ENCODE data around the gene FADS3. TPM values are rescaled to one million over a fixed set of nuclear protein-coding genes. Genes with fewer than 3 reads are reported as not detected.

Gene FADS3
- total RNA-seq, 4 donors from 2014 or later: 25.2 to 37.6 (median 31.2) TPM

DNA sequence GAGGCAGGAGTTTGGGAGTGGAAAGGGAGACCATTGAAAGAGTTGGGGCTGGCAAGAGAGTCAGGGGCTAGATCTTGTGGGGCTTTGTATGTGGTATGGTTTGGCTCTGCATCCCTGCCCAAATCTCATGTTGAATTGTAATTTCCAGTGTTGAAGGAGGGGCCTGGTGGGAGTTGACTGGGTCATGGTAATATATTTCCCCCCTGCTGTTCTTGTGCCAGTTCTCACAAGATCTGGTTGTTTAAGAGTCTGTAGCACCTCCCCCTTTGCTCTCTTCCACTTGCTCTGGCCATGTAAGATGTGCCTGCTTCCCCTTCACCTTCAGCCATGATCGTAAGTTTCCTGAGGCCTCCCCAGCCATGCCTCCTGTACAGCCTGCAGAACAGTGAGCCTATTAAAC is 36.2 kb upstream of the FADS3 start:
- intact Hi-C loops (cut with DNase I): no loop called here
- H3K9me3 ChIP-seq: no peaks in the 10 kb centered on the region
- no peak overlapping the region for H3K4me3 ChIP-seq (replicated peaks in 1 of 3)
- H3K36me3 ChIP-seq: no peaks in the 10 kb centered on the region
- H3K27ac ChIP-seq: no peak overlapping the region
- peaks cover 0 to 18% of the 10 kb centered on the region in 2 donors for H3K4me1 ChIP-seq
- no peaks in the 10 kb centered on the region for H3K27me3 ChIP-seq
- TF ChIP-seq POLR2A (IDR thresholded peaks at IDR 0.05): no peak
- TF ChIP-seq, protein P1, sequence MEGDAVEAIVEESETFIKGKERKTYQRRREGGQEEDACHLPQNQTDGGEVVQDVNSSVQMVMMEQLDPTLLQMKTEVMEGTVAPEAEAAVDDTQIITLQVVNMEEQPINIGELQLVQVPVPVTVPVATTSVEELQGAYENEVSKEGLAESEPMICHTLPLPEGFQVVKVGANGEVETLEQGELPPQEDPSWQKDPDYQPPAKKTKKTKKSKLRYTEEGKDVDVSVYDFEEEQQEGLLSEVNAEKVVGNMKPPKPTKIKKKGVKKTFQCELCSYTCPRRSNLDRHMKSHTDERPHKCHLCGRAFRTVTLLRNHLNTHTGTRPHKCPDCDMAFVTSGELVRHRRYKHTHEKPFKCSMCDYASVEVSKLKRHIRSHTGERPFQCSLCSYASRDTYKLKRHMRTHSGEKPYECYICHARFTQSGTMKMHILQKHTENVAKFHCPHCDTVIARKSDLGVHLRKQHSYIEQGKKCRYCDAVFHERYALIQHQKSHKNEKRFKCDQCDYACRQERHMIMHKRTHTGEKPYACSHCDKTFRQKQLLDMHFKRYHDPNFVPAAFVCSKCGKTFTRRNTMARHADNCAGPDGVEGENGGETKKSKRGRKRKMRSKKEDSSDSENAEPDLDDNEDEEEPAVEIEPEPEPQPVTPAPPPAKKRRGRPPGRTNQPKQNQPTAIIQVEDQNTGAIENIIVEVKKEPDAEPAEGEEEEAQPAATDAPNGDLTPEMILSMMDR (IDR thresholded peaks at IDR 0.05): no peak
- WGBS, 2 donors: 97 to 100% methylated on average over 1 of the region's 1 CpG
- DNase-seq: no peak

DNA sequence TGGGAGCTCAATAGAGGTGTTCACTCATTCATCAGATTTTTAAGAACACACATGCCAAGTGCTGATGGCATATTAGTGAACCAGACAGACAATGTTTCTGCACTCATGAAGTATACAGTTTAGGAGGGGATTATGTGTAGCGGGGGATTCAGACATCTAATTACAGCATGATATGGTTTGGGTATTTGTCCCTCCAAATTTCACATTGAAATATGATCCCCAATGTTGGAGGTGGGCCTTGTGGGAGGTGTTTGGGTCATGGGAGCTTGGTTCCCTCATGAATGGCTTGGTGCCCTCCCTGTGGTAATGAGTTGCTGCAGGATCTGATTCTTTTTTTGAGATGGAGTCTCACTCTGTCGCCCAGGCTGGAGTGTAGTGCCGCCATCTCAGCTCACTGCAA is 34.9 kb upstream of the FADS3 start:
- DNase-seq: no peak
- Histone ChIP-seq H3K36me3 (no peaks in the 10 kb centered on the region), H3K4me1 (peaks cover 3 to 23% of the 10 kb centered on the region in 2 donors), H3K27me3 (no peaks in the 10 kb centered on the region), H3K27ac (no peak overlapping the region), H3K4me3 (replicated peaks in 1 of 3) (no peak overlapping the region), H3K9me3 (no peaks in the 10 kb centered on the region)
- intact Hi-C loops (cut with DNase I): no loop called here
- TF ChIP-seq, protein P1 (IDR thresholded peaks at IDR 0.05): no peak
- TF ChIP-seq POLR2A (IDR thresholded peaks at IDR 0.05): no peak
- WGBS, 2 donors: 91 to 98% methylated on average over 3 of the region's 3 CpGs

DNA sequence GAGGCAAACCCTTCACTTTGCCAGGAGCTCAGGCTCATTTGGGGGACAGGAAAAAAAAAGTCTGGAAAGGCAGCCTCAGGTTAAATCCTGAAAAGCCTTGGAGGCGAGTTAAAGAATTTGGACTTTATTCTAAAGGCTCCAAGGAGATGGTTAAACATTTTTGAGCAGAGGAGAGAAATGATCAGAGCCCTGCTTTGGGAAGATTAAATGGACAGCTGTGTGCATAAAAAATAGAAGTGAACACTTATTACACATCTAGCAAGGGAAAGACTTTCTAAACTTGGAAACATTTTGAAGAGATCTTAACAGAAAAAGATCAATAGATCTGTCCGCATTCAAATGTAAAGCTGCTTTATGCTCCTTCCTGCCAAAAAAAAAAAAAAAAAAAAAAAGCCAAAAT is 34.4 kb upstream of the FADS3 start:
- Histone ChIP-seq H3K27ac (no peak overlapping the region), H3K9me3 (no peaks in the 10 kb centered on the region), H3K4me3 (replicated peaks in 1 of 3) (no peak overlapping the region), H3K4me1 (peaks cover 3 to 23% of the 10 kb centered on the region in 2 donors), H3K27me3 (no peaks in the 10 kb centered on the region), H3K36me3 (no peaks in the 10 kb centered on the region)
- intact Hi-C loops (cut with DNase I): no loop called here
- TF ChIP-seq, protein P1 (IDR thresholded peaks at IDR 0.05): no peak
- TF ChIP-seq POLR2A (IDR thresholded peaks at IDR 0.05): no peak
- WGBS, 2 donors: 91% methylated on average over 2 of the region's 2 CpGs
- DNase-seq: no peak

DNA sequence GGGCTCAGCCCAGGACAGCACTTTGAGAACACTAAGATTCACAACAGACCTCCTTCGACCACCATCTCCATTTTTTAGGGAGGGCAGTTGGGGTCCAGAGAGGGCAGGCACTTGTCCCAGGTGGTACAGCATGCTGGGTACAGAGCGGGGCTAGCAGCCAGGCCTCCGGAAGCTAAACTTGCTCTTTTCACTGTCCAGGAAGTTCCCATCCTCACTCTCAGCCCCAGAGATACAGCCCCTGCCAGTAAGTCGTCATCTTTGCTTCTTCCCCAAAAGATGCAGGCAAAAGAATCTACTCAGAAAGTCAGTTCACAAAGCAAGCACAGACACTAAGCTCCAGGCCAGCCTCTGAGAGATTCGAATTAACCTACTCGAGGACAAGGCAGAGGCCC is 32.7 kb upstream of the FADS3 start:
- Histone ChIP-seq H3K4me3 (replicated peaks in 1 of 3) (no peak overlapping the region), H3K27ac (peak overlapping the region; percentile 59 to 84 (median 71)), H3K27me3 (no peaks in the 10 kb centered on the region), H3K4me1 (peaks cover 3 to 38% of the 10 kb centered on the region in 2 donors), H3K36me3 (no peaks in the 10 kb centered on the region), H3K9me3 (no peaks in the 10 kb centered on the region)
- no peak for DNase-seq
- intact Hi-C loops (cut with DNase I): no loop called here
- 58 to 83% methylated on average over 5 to 6 of the region's 6 CpGs for WGBS, 2 donors
- TF ChIP-seq, protein P1 (IDR thresholded peaks at IDR 0.05): no peak
- no peak for TF ChIP-seq POLR2A (IDR thresholded peaks at IDR 0.05)

DNA sequence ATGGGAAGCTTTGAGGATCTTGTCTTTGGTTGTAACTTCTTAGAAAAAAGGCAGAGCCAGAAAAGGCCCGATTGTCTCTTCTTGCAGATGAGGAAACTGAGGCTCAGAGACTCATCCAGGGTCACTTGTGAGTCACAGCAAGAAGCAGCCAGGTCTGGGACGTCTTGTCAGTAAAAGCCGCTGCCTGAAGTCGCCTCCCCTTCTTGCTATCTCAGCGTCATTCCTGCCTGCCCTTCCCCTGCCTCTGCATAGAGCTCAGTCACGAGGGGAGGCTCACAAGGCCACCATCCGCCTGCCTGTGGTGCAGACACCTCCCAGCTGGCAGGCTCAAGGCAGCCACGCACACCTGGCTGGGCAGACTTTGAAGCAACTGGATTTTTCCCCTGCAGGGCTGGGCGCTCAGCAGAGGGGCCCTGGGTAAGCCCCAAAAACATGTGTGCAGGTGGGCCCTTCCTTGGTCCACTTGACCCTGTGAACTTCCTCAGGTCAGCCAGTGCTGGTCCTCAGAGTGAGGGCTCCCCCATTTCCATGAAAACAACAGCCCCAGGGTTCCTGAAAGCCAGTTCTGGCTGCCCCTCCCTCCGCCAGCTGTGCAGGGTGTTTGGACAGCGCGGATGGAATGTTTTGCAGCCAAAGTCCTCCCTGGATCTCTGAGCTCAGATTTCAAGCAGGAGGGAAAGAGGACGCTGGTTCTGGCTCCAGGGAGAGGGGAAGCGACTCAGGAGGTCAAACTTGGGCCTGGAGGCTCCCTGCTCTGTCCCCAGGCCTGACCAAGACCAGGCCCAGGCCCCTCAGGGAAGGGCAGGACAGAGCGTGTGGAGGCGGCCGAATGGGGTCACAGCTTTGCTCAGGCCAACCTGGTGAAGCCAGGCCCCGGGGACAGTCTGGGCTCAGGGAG is 32.1 kb upstream of the FADS3 start:
- Histone ChIP-seq H3K36me3 (no peaks in the 10 kb centered on the region), H3K9me3 (no peaks in the 10 kb centered on the region), H3K27me3 (no peaks in the 10 kb centered on the region), H3K27ac (peak overlapping the region; percentile 59 to 84 (median 71)), H3K4me1 (peaks cover 3 to 43% of the 10 kb centered on the region in 2 donors), H3K4me3 (replicated peaks in 1 of 3) (no peak overlapping the region)
- intact Hi-C loops (cut with DNase I): no loop called here
- TF ChIP-seq, protein P1 (IDR thresholded peaks at IDR 0.05): no peak
- TF ChIP-seq POLR2A (IDR thresholded peaks at IDR 0.05): no peak
- DNase-seq: peak; percentile 33 to 44
- 61 to 69% methylated on average over 11 to 12 of the region's 18 CpGs for WGBS, 2 donors
